ENCODE measurements around the gene PFKP. TPM values are rescaled to one million over a fixed set of nuclear protein-coding genes. Genes with fewer than 3 reads are reported as not detected.

The PFKP gene
- total RNA-seq, 4 donors from 2014 or later, result 53.9 to 93.9 (median 66.2) TPM

DNA sequence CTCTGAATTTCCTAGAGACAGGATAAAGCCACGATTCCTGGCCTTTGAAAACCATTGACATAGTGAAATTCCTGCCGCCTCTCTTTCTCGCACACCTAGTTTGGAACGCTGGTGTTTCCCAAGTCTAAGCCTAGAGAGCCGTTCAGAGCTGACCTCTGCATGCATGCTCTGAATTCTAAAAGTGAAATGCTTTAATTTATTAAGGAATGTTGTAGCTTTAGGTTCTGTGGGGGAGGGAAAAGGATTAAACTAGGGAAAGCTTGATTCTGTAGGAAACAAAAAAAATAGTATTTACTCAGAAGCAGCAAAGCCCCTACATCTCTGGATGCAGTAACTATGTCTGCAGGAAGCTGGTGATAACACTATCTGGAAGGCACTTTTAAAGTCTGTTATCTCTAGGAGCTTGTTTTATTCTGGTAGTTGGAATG is 27.3 kb downstream of the PFKP start:
- Histone ChIP-seq H3K27ac (peak overlapping the region; percentile 65 to 83 (median 74)), H3K36me3 (no peaks in the 10 kb centered on the region), H3K4me3 (no peak overlapping the region), H3K4me1 (peaks cover 20 to 40% (median 26%) of the 10 kb centered on the region in 4 donors), H3K27me3 (no peaks in the 10 kb centered on the region), H3K9me3 (no peaks in the 10 kb centered on the region)
- intact Hi-C loops (cut with DNase I; ENCODE audit: low total_unique reads), result no loop called here
- DNase-seq, result no peak
- WGBS, 2 donors (ENCODE audit: low coverage in 1 of 2), result 56 to 81% methylated on average over 5 of the region's 5 CpGs
- TF ChIP-seq EP300 (IDR thresholded peaks at IDR 0.05; ENCODE audit: low read depth) (no peak), POLR2A (IDR thresholded peaks at IDR 0.05) (no peak), POLR2AphosphoS5 (IDR thresholded peaks at IDR 0.05) (no peak)
- TF ChIP-seq, protein P1, sequence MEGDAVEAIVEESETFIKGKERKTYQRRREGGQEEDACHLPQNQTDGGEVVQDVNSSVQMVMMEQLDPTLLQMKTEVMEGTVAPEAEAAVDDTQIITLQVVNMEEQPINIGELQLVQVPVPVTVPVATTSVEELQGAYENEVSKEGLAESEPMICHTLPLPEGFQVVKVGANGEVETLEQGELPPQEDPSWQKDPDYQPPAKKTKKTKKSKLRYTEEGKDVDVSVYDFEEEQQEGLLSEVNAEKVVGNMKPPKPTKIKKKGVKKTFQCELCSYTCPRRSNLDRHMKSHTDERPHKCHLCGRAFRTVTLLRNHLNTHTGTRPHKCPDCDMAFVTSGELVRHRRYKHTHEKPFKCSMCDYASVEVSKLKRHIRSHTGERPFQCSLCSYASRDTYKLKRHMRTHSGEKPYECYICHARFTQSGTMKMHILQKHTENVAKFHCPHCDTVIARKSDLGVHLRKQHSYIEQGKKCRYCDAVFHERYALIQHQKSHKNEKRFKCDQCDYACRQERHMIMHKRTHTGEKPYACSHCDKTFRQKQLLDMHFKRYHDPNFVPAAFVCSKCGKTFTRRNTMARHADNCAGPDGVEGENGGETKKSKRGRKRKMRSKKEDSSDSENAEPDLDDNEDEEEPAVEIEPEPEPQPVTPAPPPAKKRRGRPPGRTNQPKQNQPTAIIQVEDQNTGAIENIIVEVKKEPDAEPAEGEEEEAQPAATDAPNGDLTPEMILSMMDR (IDR thresholded peaks at IDR 0.05), result no peak
- in situ Hi-C loops (cut with MboI; ENCODE audit: low pct_ligation_motif_present in 1 of 4, low pct_unique_long_range_greater_than_20kb in 1 of 4, low sequenced_read_pairs in 3 of 4), result no loop called here

- H3K4me3 ChIP-seq, result peak overlapping the region in 1 of 4 donors; percentile 2
- peaks cover 17 to 35% (median 26%) of the 10 kb centered on the region in 4 donors for H3K4me1 ChIP-seq
- H3K9me3 ChIP-seq, result no peaks in the 10 kb centered on the region
- intact Hi-C loops (cut with DNase I; ENCODE audit: low total_unique reads) (no loop called here), in situ Hi-C loops (cut with MboI; ENCODE audit: low pct_ligation_motif_present in 1 of 4, low pct_unique_long_range_greater_than_20kb in 1 of 4, low sequenced_read_pairs in 3 of 4) (no loop called here)
- no peak for TF ChIP-seq POLR2A (IDR thresholded peaks at IDR 0.05)
- TF ChIP-seq POLR2AphosphoS5 (IDR thresholded peaks at IDR 0.05), result peak; percentile 57 to 80 (median 76)
- no peaks in the 10 kb centered on the region for H3K36me3 ChIP-seq
- peak; percentile 35 for DNase-seq
- H3K27ac ChIP-seq, result peak overlapping the region; percentile 65 to 83 (median 74)
- no peaks in the 10 kb centered on the region for H3K27me3 ChIP-seq
- 9% methylated on average over 11 to 17 of the region's 17 CpGs for WGBS, 2 donors (ENCODE audit: low coverage in 1 of 2)
Measured at GRCh38 chr10:3095373-3096139, 28.2 kb downstream of the PFKP start.

- TF ChIP-seq POLR2A (IDR thresholded peaks at IDR 0.05) (no peak), EP300 (IDR thresholded peaks at IDR 0.05; ENCODE audit: low read depth) (no peak), POLR2AphosphoS5 (IDR thresholded peaks at IDR 0.05) (no peak)
- TF ChIP-seq, protein P1 (IDR thresholded peaks at IDR 0.05), result no peak
- no peak for DNase-seq
- H3K4me3 ChIP-seq, result peak overlapping the region in 1 of 4 donors; percentile 2
- peaks cover 13 to 29% (median 23%) of the 10 kb centered on the region in 4 donors for H3K4me1 ChIP-seq
- in situ Hi-C loops (cut with MboI; ENCODE audit: low pct_ligation_motif_present in 1 of 4, low pct_unique_long_range_greater_than_20kb in 1 of 4, low sequenced_read_pairs in 3 of 4), result no loop called here
- H3K36me3 ChIP-seq, result no peaks in the 10 kb centered on the region
- WGBS, 2 donors (ENCODE audit: low coverage in 1 of 2), result 45 to 65% methylated on average over 7 to 16 of the region's 16 CpGs
- intact Hi-C loops (cut with DNase I; ENCODE audit: low total_unique reads), result no loop called here
- H3K9me3 ChIP-seq, result no peaks in the 10 kb centered on the region
- H3K27me3 ChIP-seq, result no peaks in the 10 kb centered on the region
- peak overlapping the region; percentile 65 to 83 (median 74) for H3K27ac ChIP-seq
Measured at GRCh38 chr10:3096149-3096548, 28.8 kb downstream of the PFKP start.

DNA sequence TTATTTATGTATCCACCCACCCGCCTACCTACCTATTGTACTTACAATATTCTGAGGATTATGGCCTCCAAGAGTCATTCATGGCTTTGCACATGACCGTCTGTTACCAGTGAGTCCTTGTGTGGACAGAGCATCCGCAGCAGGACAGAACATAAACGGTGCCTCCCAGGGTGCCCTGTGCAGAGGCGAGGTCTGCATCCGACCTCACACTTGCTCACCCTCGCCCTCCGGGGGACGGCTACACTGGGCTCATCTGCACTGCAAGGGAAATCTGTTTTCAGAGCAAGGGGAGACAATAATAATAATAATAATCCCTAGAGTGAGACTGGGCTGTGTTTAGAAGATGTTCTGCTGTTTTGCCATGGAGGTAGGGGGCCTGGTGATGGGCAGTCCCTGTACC is 29.8 kb downstream of the PFKP start:
- H3K4me1 ChIP-seq, result peaks cover 9 to 25% (median 21%) of the 10 kb centered on the region in 4 donors
- TF ChIP-seq, protein P1 (IDR thresholded peaks at IDR 0.05), result no peak
- no peak for TF ChIP-seq POLR2A (IDR thresholded peaks at IDR 0.05)
- TF ChIP-seq POLR2AphosphoS5 (IDR thresholded peaks at IDR 0.05), result no peak
- no peak for TF ChIP-seq EP300 (IDR thresholded peaks at IDR 0.05; ENCODE audit: low read depth)
- DNase-seq, result no peak
- no peak overlapping the region for H3K4me3 ChIP-seq
- no peaks in the 10 kb centered on the region for H3K27me3 ChIP-seq
- in situ Hi-C loops (cut with MboI; ENCODE audit: low pct_ligation_motif_present in 1 of 4, low pct_unique_long_range_greater_than_20kb in 1 of 4, low sequenced_read_pairs in 3 of 4), result no loop called here
- intact Hi-C loops (cut with DNase I; ENCODE audit: low total_unique reads), result no loop called here
- no peaks in the 10 kb centered on the region for H3K36me3 ChIP-seq
- H3K27ac ChIP-seq, result peak overlapping the region in 1 of 4 donors; percentile 11
- H3K9me3 ChIP-seq, result no peaks in the 10 kb centered on the region
- 92 to 100% methylated on average over 1 to 9 of the region's 9 CpGs for WGBS, 2 donors (ENCODE audit: low coverage in 1 of 2)
